Aorta (tissue), 5 donors: ENCODE data around the gene IQSEC3. TPM values are rescaled to one million over a fixed set of nuclear protein-coding genes. Genes with fewer than 3 reads are reported as not detected.

Experiments used
- ATAC-seq: fragments of 200-7000 bp; cut with Tn5 transposase; one replicate; pipeline ENCODE4 v1.9.1; 2022; ENCODE audit warnings: moderate library complexity; ENCODE audit not compliant: low FRiP score
- DNase-seq, 2 donors: peaks; one replicate each; pipeline ENCODE4 v3.0.0-alpha.2; 2020
- H3K27ac ChIP-seq, 2 donors: one replicate each; pipeline ENCODE4 v1.5.1; 2013; ENCODE audit warnings: low read length in 2 of 2, mild to moderate bottlenecking in 2 of 2, moderate library complexity in 2 of 2, control low read depth in 1 of 2, inconsistent platforms in 1 of 2, low read depth in 1 of 2
- H3K27me3 ChIP-seq, 2 donors: one replicate each; pipeline ENCODE4 v1.6.1; 2013; ENCODE audit warnings: control low read depth in 1 of 2, low read length in 1 of 2, mild to moderate bottlenecking in 1 of 2, moderate library complexity in 1 of 2; ENCODE audit not compliant: insufficient read depth in 2 of 2, control insufficient read depth in 1 of 2
- H3K36me3 ChIP-seq, 2 donors: one replicate each; pipeline ENCODE4 v1.6.1; 2013; ENCODE audit warnings: control low read depth in 1 of 2, low read length in 1 of 2, mild to moderate bottlenecking in 1 of 2; ENCODE audit not compliant: insufficient read depth in 2 of 2, control insufficient read depth in 1 of 2
- H3K4me1 ChIP-seq, 2 donors: one replicate each; pipeline ENCODE4 v1.6.1; 2013; ENCODE audit warnings: low read length in 2 of 2, control low read depth in 1 of 2, mild to moderate bottlenecking in 1 of 2, moderate library complexity in 1 of 2; ENCODE audit not compliant: insufficient read depth in 2 of 2, control insufficient read depth in 1 of 2
- H3K4me3 ChIP-seq, 2 donors: one replicate each; pipeline ENCODE4 v1.5.1; 2013; ENCODE audit warnings: low read length in 2 of 2, control low read depth in 1 of 2, mild to moderate bottlenecking in 1 of 2
- H3K9me3 ChIP-seq: one replicate; pipeline ENCODE4 v1.6.1; 2013; ENCODE audit warnings: mild to moderate bottlenecking, low read length; ENCODE audit not compliant: control insufficient read depth
- WGBS, 2 donors: extraction: QIAGEN DNeasy Blood & Tissue Kit; methylation state at CpG; one replicate each; pipeline ENCODE4 v1.1.7; 2013; 5-methylcytosine and 5-hydroxymethylcytosine counted together
- intact Hi-C, 2 donors: fragments of 100-400 bp; cut with DNase I; formaldehyde crosslinking; loops; one replicate each; pipeline versions ENCODE4 v1.14.2 to v1.15.0; 2022
- polyA plus RNA-seq, 2 donors: library from polyadenylated mRNA; stranded (reverse); fragments of 200-250 nt; gene quantifications; one replicate each; pipeline ENCODE4 v1.2.3, GENCODE V29; 2013
- total RNA-seq, 2 donors: library from RNA; stranded (reverse); fragmentation: NEBNext Ultra II Directional; extraction: Animal tissue kit (Norgen Biotek cat#: 25700); gene quantifications; one replicate each; pipeline ENCODE4 v1.2.1, GENCODE V29; 2021
- donor health status: healthy with polysubstance abuse.
- donor health status: Bipolar disorder and iron deficiency.
- donor health status: DM: no; HTN: no; CAD: no.
- donor health status: DM: no; HTN: no; CAD: no.
- donor health status: DM: yes; HTN: yes; CAD: no.

Gene IQSEC3
- total and polyA plus RNA-seq, 4 donors, result 0.15 to 6.4 (median 3.0) TPM; not detected in 1

- H3K4me1 ChIP-seq, result no peaks in the 10 kb centered on the region
These were observed 153.9 kb downstream of the IQSEC3 start for GRCh38 chr12:220491-220890.

GRCh38 chr12:220946-221550, 154.5 kb downstream of the IQSEC3 start:
- intact Hi-C loops, result no loop called here
- 81 to 82% methylated on average over 15 to 19 of the region's 19 CpGs for WGBS, 2 donors
- H3K9me3 ChIP-seq, result no peaks in the 10 kb centered on the region
- no peak for ATAC-seq
- no peaks in the 10 kb centered on the region for H3K4me1 ChIP-seq
- H3K27me3 ChIP-seq, result no peaks in the 10 kb centered on the region
- no peak overlapping the region for H3K27ac ChIP-seq
- no peak overlapping the region for H3K4me3 ChIP-seq
- H3K36me3 ChIP-seq, result no peaks in the 10 kb centered on the region
- peak in 1 of 2 donors; percentile 65 for DNase-seq

More at GRCh38 chr12:220491-220890, 153.9 kb downstream of the IQSEC3 start:
- H3K27ac ChIP-seq, result no peak overlapping the region
- WGBS, 2 donors, result 33 to 41% methylated on average over 6 of the region's 6 CpGs
- DNase-seq (no peak), ATAC-seq (no peak)
- intact Hi-C loops, result no loop called here
- no peaks in the 10 kb centered on the region for H3K9me3 ChIP-seq
- H3K27me3 ChIP-seq, result no peaks in the 10 kb centered on the region
- no peaks in the 10 kb centered on the region for H3K36me3 ChIP-seq
- no peak overlapping the region for H3K4me3 ChIP-seq

- DNase-seq (no peak), ATAC-seq (no peak)
- H3K9me3 ChIP-seq, result no peaks in the 10 kb centered on the region
- H3K4me3 ChIP-seq, result no peak overlapping the region
- no peaks in the 10 kb centered on the region for H3K4me1 ChIP-seq
- intact Hi-C loops, result no loop called here
- H3K27me3 ChIP-seq, result no peaks in the 10 kb centered on the region
- H3K36me3 ChIP-seq, result no peaks in the 10 kb centered on the region
- no peak overlapping the region for H3K27ac ChIP-seq
- WGBS, 2 donors, result 77 to 81% methylated on average over 6 of the region's 6 CpGs
These were observed 155.2 kb downstream of the IQSEC3 start for GRCh38 chr12:221736-222135.

- H3K27ac ChIP-seq, result no peak overlapping the region
- ATAC-seq (no peak), DNase-seq (no peak)
- H3K4me3 ChIP-seq, result no peak overlapping the region
- H3K36me3 ChIP-seq, result no peaks in the 10 kb centered on the region
- H3K27me3 ChIP-seq, result no peaks in the 10 kb centered on the region
- intact Hi-C loops, result no loop called here
- H3K9me3 ChIP-seq, result no peaks in the 10 kb centered on the region
- WGBS, 2 donors, result 83 to 85% methylated on average over 11 of the region's 11 CpGs
- H3K4me1 ChIP-seq, result no peaks in the 10 kb centered on the region
These were observed 157.3 kb downstream of the IQSEC3 start for GRCh38 chr12:223841-224240.

- 91 to 92% methylated on average over 9 of the region's 9 CpGs for WGBS, 2 donors
- Histone ChIP-seq H3K4me3 (no peak overlapping the region), H3K4me1 (no peaks in the 10 kb centered on the region), H3K36me3 (no peaks in the 10 kb centered on the region), H3K27me3 (no peaks in the 10 kb centered on the region), H3K27ac (no peak overlapping the region), H3K9me3 (no peaks in the 10 kb centered on the region)
- DNase-seq (no peak), ATAC-seq (no peak)
- intact Hi-C loops, result no loop called here
These were observed 157.8 kb downstream of the IQSEC3 start for GRCh38 chr12:224330-224729.

GRCh38 chr12:225012-225411, 158.4 kb downstream of the IQSEC3 start:
- Histone ChIP-seq H3K4me1 (no peaks in the 10 kb centered on the region), H3K27me3 (no peaks in the 10 kb centered on the region), H3K27ac (no peak overlapping the region), H3K4me3 (no peak overlapping the region), H3K9me3 (no peaks in the 10 kb centered on the region), H3K36me3 (no peaks in the 10 kb centered on the region)
- ATAC-seq (no peak), DNase-seq (no peak)
- WGBS, 2 donors, result 92 to 93% methylated on average over 18 of the region's 18 CpGs
- intact Hi-C loops, result no loop called here

GRCh38 chr12:226401-226800, 159.8 kb downstream of the IQSEC3 start:
- no peaks in the 10 kb centered on the region for H3K9me3 ChIP-seq
- no peaks in the 10 kb centered on the region for H3K36me3 ChIP-seq
- no peaks in the 10 kb centered on the region for H3K27me3 ChIP-seq
- H3K4me1 ChIP-seq, result no peaks in the 10 kb centered on the region
- no peak overlapping the region for H3K4me3 ChIP-seq
- 80 to 87% methylated on average over 12 to 14 of the region's 14 CpGs for WGBS, 2 donors
- intact Hi-C loops, result no loop called here
- no peak overlapping the region for H3K27ac ChIP-seq
- ATAC-seq (no peak), DNase-seq (no peak)

GRCh38 chr12:227286-227915, 160.8 kb downstream of the IQSEC3 start:
- ATAC-seq (no peak), DNase-seq (no peak)
- Histone ChIP-seq H3K27ac (no peak overlapping the region), H3K9me3 (no peaks in the 10 kb centered on the region), H3K4me3 (no peak overlapping the region), H3K36me3 (no peaks in the 10 kb centered on the region), H3K27me3 (no peaks in the 10 kb centered on the region), H3K4me1 (no peaks in the 10 kb centered on the region)
- WGBS, 2 donors, result 93% methylated on average over 7 of the region's 7 CpGs
- intact Hi-C loops, result no loop called here
